NB4 (cell line): ENCODE data around the gene TENM4.

Experiments used
- CTCF ChIP-seq: IDR thresholded peaks from one replicate; pipeline ENCODE4 v1.5.1; 2012; ENCODE audit warnings: low read depth, low read length
- MAX ChIP-seq: IDR thresholded peaks from 2 replicates; pipeline ENCODE4 v1.6.1; 2011; ENCODE audit warnings: low read depth, low read length
- MYC ChIP-seq: IDR thresholded peaks from 2 replicates; pipeline ENCODE4 v1.6.1; 2011; ENCODE audit warnings: low read depth, low read length
- POLR2A ChIP-seq: IDR thresholded peaks from 2 replicates; pipeline ENCODE4 v1.6.1; 2011; ENCODE audit warnings: mild to moderate bottlenecking; ENCODE audit not compliant: insufficient read length; ENCODE audit errors: extremely low read depth

GRCh38 chr11:79431535-79431934 lies 9.3 kb downstream of the TENM4 start:
- TF ChIP-seq CTCF, result no peak
- TF ChIP-seq POLR2A, result no peak
- no peak for TF ChIP-seq MYC
- TF ChIP-seq MAX, result no peak
